ENCODE data around the gene ADSL. TPM values are rescaled to one million over a fixed set of nuclear protein-coding genes. Genes with fewer than 3 reads are reported as not detected.
"Not testable (repeated sequence)": the region's sequence is repeated elsewhere in the genome, so short reads cannot be mapped to it uniquely, and the experiment has no call there.

Gene ADSL
- total RNA-seq, 1 donor from 2014 or later = 57.9 TPM

GRCh38 chr22:40366068-40366467, 19.8 kb downstream of the ADSL start:
- no peak for FAIRE-seq

GRCh38 chr22:40367342-40367741, 21.0 kb downstream of the ADSL start:
- no peak for DNase-seq (ENCODE audit: low spot score in 2 of 2)
- FAIRE-seq = no peak

More at GRCh38 chr22:40366068-40366467, 19.8 kb downstream of the ADSL start:
- no peak for DNase-seq (ENCODE audit: low spot score in 2 of 2)

GRCh38 chr22:40368016-40368415, 21.7 kb downstream of the ADSL start:
- DNase-seq (ENCODE audit: low spot score in 2 of 2) = no peak
- FAIRE-seq = no peak

- DNase-seq (ENCODE audit: low spot score in 2 of 2) = no peak
- FAIRE-seq = no peak
Measured at GRCh38 chr22:40368836-40369235, 22.5 kb downstream of the ADSL start.

- DNase-seq (ENCODE audit: low spot score in 2 of 2) = no peak
- no peak for FAIRE-seq
Measured at GRCh38 chr22:40374567-40374966, 28.3 kb downstream of the ADSL start.

- DNase-seq (ENCODE audit: low spot score in 2 of 2) = no peak
- no peak for FAIRE-seq
Measured at GRCh38 chr22:40376149-40376548, 29.8 kb downstream of the ADSL start.

- no peak for DNase-seq (ENCODE audit: low spot score in 2 of 2)
- FAIRE-seq = no peak
Measured at GRCh38 chr22:40377931-40378330, 31.6 kb downstream of the ADSL start.

GRCh38 chr22:40378448-40378847, 32.1 kb downstream of the ADSL start:
- not testable (repeated sequence) for DNase-seq (ENCODE audit: low spot score in 2 of 2); FAIRE-seq

- no peak for FAIRE-seq
- DNase-seq (ENCODE audit: low spot score in 2 of 2) = no peak
Measured at GRCh38 chr22:40381461-40381860, 35.2 kb downstream of the ADSL start.

- FAIRE-seq (no peak), DNase-seq (ENCODE audit: low spot score in 2 of 2) (no peak)
Measured at GRCh38 chr22:40383905-40384304, 37.6 kb downstream of the ADSL start.

GRCh38 chr22:40385036-40385782, 38.9 kb downstream of the ADSL start:
- no peak for FAIRE-seq

GRCh38 chr22:40387746-40388145, 41.4 kb downstream of the ADSL start:
- DNase-seq (ENCODE audit: low spot score in 2 of 2) (no peak), FAIRE-seq (no peak)

More at GRCh38 chr22:40385036-40385782, 38.9 kb downstream of the ADSL start:
- no peak for DNase-seq (ENCODE audit: low spot score in 2 of 2)

GRCh38 chr22:40388231-40388630, 41.9 kb downstream of the ADSL start:
- no peak for FAIRE-seq
- DNase-seq (ENCODE audit: low spot score in 2 of 2) = no peak

GRCh38 chr22:40391417-40391816, 45.1 kb downstream of the ADSL start:
- FAIRE-seq (no peak), DNase-seq (ENCODE audit: low spot score in 2 of 2) (no peak)

GRCh38 chr22:40392618-40393017, 46.3 kb downstream of the ADSL start:
- DNase-seq (ENCODE audit: low spot score in 2 of 2) (no peak), FAIRE-seq (no peak)

- DNase-seq (ENCODE audit: low spot score in 2 of 2) (no peak), FAIRE-seq (no peak)
Measured at GRCh38 chr22:40394607-40395006, 48.3 kb downstream of the ADSL start.

GRCh38 chr22:40395607-40396006, 49.3 kb downstream of the ADSL start:
- DNase-seq (ENCODE audit: low spot score in 2 of 2) (no peak), FAIRE-seq (no peak)

- DNase-seq (ENCODE audit: low spot score in 2 of 2) = no peak
- FAIRE-seq = no peak
Measured at GRCh38 chr22:40396882-40397281, 50.6 kb downstream of the ADSL start.

- no peak for DNase-seq (ENCODE audit: low spot score in 2 of 2)
- no peak for FAIRE-seq
Measured at GRCh38 chr22:40397396-40397795, 51.1 kb downstream of the ADSL start.

- DNase-seq (ENCODE audit: low spot score in 2 of 2) (no peak), FAIRE-seq (no peak)
Measured at GRCh38 chr22:40399621-40400020, 53.3 kb downstream of the ADSL start.

- DNase-seq (ENCODE audit: low spot score in 2 of 2) = no peak
- no peak for FAIRE-seq
Measured at GRCh38 chr22:40400159-40400558, 53.9 kb downstream of the ADSL start.

GRCh38 chr22:40401532-40401931, 55.2 kb downstream of the ADSL start:
- FAIRE-seq (no peak), DNase-seq (ENCODE audit: low spot score in 2 of 2) (no peak)
